ENCODE measurements around the gene ADA. TPM values are rescaled to one million over a fixed set of nuclear protein-coding genes. Genes with fewer than 3 reads are reported as not detected.

The ADA gene
- total RNA-seq, 1 donor from 2014 or later: 67.5 TPM

GRCh38 chr20:44696315-44696714, 44.8 kb upstream of the ADA start:
- H3K4me1 Mint-ChIP-seq (ENCODE audit: low read depth, unreplicated experiment): peaks cover 40% of the 10 kb centered on the region
- no peak overlapping the region for H2AFZ ChIP-seq (ENCODE audit: low read depth, low read length)
- no peak overlapping the region for H3K27ac ChIP-seq (ENCODE audit: low read depth, low read length)
- H3K9me3 ChIP-seq (ENCODE audit: insufficient read depth, low read depth, low read length): no peaks in the 10 kb centered on the region
- no peaks in the 10 kb centered on the region for H3K36me3 ChIP-seq (ENCODE audit: insufficient read depth, low read length)
- H3K79me2 ChIP-seq (ENCODE audit: insufficient read depth, low read length): no peaks in the 10 kb centered on the region
- H3K4me3 ChIP-seq (ENCODE audit: insufficient read depth, low read depth, low read length): no peak overlapping the region
- H4K20me1 ChIP-seq (ENCODE audit: insufficient read depth, low read length): no peaks in the 10 kb centered on the region
- H3K4me2 ChIP-seq (ENCODE audit: low read length): no peak overlapping the region
- peaks cover 12% of the 10 kb centered on the region for H3K27me3 ChIP-seq (ENCODE audit: insufficient read depth, low read length)
- no peak overlapping the region for H3K9ac ChIP-seq (ENCODE audit: low read length)
- H3K4me1 ChIP-seq (ENCODE audit: insufficient read depth, low read length): peaks cover 25% of the 10 kb centered on the region
- FAIRE-seq (no peak), DNase-seq (ENCODE audit: low read depth) (no peak)
- H3K36me3 Mint-ChIP-seq (ENCODE audit: low read depth, unreplicated experiment): no peaks in the 10 kb centered on the region
- TF ChIP-seq CTCF (IDR thresholded peaks at IDR 0.05; ENCODE audit: insufficient read depth, low read depth, low read length) (no peak), EZH2 (IDR thresholded peaks at IDR 0.05; ENCODE audit: insufficient read depth, low read length) (no peak)
- no peaks in the 10 kb centered on the region for H3K9me3 Mint-ChIP-seq (ENCODE audit: unreplicated experiment)
- peaks cover 5% of the 10 kb centered on the region for H3K27me3 Mint-ChIP-seq (ENCODE audit: low read depth, unreplicated experiment)
- H3K27ac Mint-ChIP-seq (ENCODE audit: unreplicated experiment): peak overlapping the region; percentile 47
- no peak overlapping the region for H3K4me3 Mint-ChIP-seq (ENCODE audit: unreplicated experiment)

GRCh38 chr20:44695674-44696300, 44.3 kb upstream of the ADA start:
- Histone ChIP-seq H3K27ac (ENCODE audit: low read depth, low read length) (no peak overlapping the region), H3K9me3 (ENCODE audit: insufficient read depth, low read depth, low read length) (no peaks in the 10 kb centered on the region), H2AFZ (ENCODE audit: low read depth, low read length) (no peak overlapping the region), H3K79me2 (ENCODE audit: insufficient read depth, low read length) (no peaks in the 10 kb centered on the region), H3K4me3 (ENCODE audit: insufficient read depth, low read depth, low read length) (no peak overlapping the region), H3K36me3 (ENCODE audit: insufficient read depth, low read length) (no peaks in the 10 kb centered on the region), H3K9ac (ENCODE audit: low read length) (no peak overlapping the region), H3K27me3 (ENCODE audit: insufficient read depth, low read length) (peaks cover 12% of the 10 kb centered on the region), H3K4me2 (ENCODE audit: low read length) (peak overlapping the region; percentile 8), H4K20me1 (ENCODE audit: insufficient read depth, low read length) (no peaks in the 10 kb centered on the region), H3K4me1 (ENCODE audit: insufficient read depth, low read length) (peaks cover 21% of the 10 kb centered on the region)
- H3K9me3 Mint-ChIP-seq (ENCODE audit: unreplicated experiment): no peaks in the 10 kb centered on the region
- no peak for FAIRE-seq
- DNase-seq (ENCODE audit: low read depth): peak; percentile 25
- no peaks in the 10 kb centered on the region for H3K36me3 Mint-ChIP-seq (ENCODE audit: low read depth, unreplicated experiment)
- no peak overlapping the region for H3K4me3 Mint-ChIP-seq (ENCODE audit: unreplicated experiment)
- peak overlapping the region; percentile 79 for H3K27ac Mint-ChIP-seq (ENCODE audit: unreplicated experiment)
- no peaks in the 10 kb centered on the region for H3K27me3 Mint-ChIP-seq (ENCODE audit: low read depth, unreplicated experiment)
- H3K4me1 Mint-ChIP-seq (ENCODE audit: low read depth, unreplicated experiment): peaks cover 38% of the 10 kb centered on the region
- TF ChIP-seq CTCF (IDR thresholded peaks at IDR 0.05; ENCODE audit: insufficient read depth, low read depth, low read length): no peak
- no peak for TF ChIP-seq EZH2 (IDR thresholded peaks at IDR 0.05; ENCODE audit: insufficient read depth, low read length)

GRCh38 chr20:44695295-44695673, 43.8 kb upstream of the ADA start:
- H3K9me3 ChIP-seq (ENCODE audit: insufficient read depth, low read depth, low read length): no peaks in the 10 kb centered on the region
- H3K79me2 ChIP-seq (ENCODE audit: insufficient read depth, low read length): no peaks in the 10 kb centered on the region
- peak overlapping the region; percentile 8 for H3K4me2 ChIP-seq (ENCODE audit: low read length)
- H3K27ac Mint-ChIP-seq (ENCODE audit: unreplicated experiment): peak overlapping the region; percentile 79
- peaks cover 21% of the 10 kb centered on the region for H3K4me1 ChIP-seq (ENCODE audit: insufficient read depth, low read length)
- no peak overlapping the region for H3K4me3 ChIP-seq (ENCODE audit: insufficient read depth, low read depth, low read length)
- no peaks in the 10 kb centered on the region for H3K36me3 Mint-ChIP-seq (ENCODE audit: low read depth, unreplicated experiment)
- H3K27me3 Mint-ChIP-seq (ENCODE audit: low read depth, unreplicated experiment): no peaks in the 10 kb centered on the region
- no peak overlapping the region for H3K4me3 Mint-ChIP-seq (ENCODE audit: unreplicated experiment)
- no peak overlapping the region for H3K9ac ChIP-seq (ENCODE audit: low read length)
- no peak for DNase-seq (ENCODE audit: low read depth)
- no peaks in the 10 kb centered on the region for H4K20me1 ChIP-seq (ENCODE audit: insufficient read depth, low read length)
- no peaks in the 10 kb centered on the region for H3K36me3 ChIP-seq (ENCODE audit: insufficient read depth, low read length)
- no peak overlapping the region for H3K27ac ChIP-seq (ENCODE audit: low read depth, low read length)
- no peak for FAIRE-seq
- no peaks in the 10 kb centered on the region for H3K9me3 Mint-ChIP-seq (ENCODE audit: unreplicated experiment)
- TF ChIP-seq EZH2 (IDR thresholded peaks at IDR 0.05; ENCODE audit: insufficient read depth, low read length): no peak
- TF ChIP-seq CTCF (IDR thresholded peaks at IDR 0.05; ENCODE audit: insufficient read depth, low read depth, low read length): no peak
- no peak overlapping the region for H2AFZ ChIP-seq (ENCODE audit: low read depth, low read length)
- H3K4me1 Mint-ChIP-seq (ENCODE audit: low read depth, unreplicated experiment): peaks cover 38% of the 10 kb centered on the region
- peaks cover 9% of the 10 kb centered on the region for H3K27me3 ChIP-seq (ENCODE audit: insufficient read depth, low read length)
